ENCODE results near the gene WDSUB1. TPM values are rescaled to one million over a fixed set of nuclear protein-coding genes. Genes with fewer than 3 reads are reported as not detected.

The WDSUB1 gene
- total RNA-seq, 1 experiment from 2014 or later = 7.4 TPM

DNA sequence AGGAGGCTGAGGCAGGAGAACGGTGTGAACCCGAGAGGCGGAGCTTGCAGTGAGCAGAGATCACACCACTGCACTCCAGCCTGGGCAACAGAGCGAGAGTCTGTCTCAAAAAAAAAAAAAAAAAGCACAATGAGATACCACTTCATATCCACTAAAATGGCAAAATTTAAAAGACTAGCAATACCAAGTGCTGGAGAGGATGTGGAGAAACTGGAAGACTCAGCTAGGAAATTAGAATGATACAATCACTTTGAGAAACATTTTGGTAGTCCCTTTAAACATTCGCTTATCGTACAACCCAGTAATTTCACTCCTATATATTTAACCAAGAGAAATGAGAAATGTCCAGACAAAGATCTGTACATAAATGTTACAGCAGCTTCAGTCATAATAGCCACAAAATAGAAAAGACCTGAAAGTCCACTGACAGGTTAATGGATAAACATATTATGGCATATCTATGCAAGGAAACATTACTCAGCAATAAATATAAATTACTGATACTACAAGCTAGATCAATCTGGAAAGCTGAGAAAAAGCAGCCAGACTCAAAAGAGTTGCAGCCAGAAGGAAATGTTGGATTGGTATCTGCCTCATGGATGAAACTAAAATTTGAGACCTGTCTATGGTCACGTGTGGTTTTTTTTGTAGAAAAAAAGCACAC lies 40.0 kb downstream of the WDSUB1 start:
- DNase-seq = no peak
- H3K36me3 ChIP-seq (replicated peaks; ENCODE audit: control insufficient read depth, insufficient read depth, low read length) = no peaks in the 10 kb centered on the region
- no peaks in the 10 kb centered on the region for H3K27me3 ChIP-seq (ENCODE audit: control insufficient read depth, insufficient read depth, low read length)
- H3K4me3 ChIP-seq (ENCODE audit: insufficient read depth, low read depth, low read length) = no peak overlapping the region

GRCh38 chr2:159243529-159243928 lies 43.0 kb downstream of the WDSUB1 start:
- no peaks in the 10 kb centered on the region for H3K36me3 ChIP-seq (replicated peaks; ENCODE audit: control insufficient read depth, insufficient read depth, low read length)

DNA sequence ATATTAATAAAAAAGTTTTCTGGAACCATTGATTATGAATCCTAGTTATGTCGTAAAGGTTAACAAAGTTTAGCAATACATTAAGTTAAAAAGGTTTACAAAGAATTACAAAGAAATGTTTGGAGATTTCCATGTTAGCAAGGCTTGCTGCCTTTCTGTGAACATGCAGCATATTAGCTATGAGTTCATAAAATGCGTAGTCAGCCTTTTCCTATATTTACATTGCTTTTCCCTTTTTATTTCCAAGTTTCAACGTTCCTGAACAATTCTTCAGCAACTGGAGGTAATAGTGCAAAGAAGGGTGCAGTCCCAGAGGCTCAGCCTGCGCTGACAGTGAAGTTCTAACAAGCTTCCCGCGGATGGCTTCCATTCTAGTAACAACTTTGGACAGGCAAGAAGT lies 51.6 kb downstream of the WDSUB1 start:
- no peaks in the 10 kb centered on the region for H3K27me3 ChIP-seq (ENCODE audit: control insufficient read depth, insufficient read depth, low read length)
- H3K36me3 ChIP-seq (replicated peaks; ENCODE audit: control insufficient read depth, insufficient read depth, low read length) = no peaks in the 10 kb centered on the region
- DNase-seq = no peak
- no peak overlapping the region for H3K4me3 ChIP-seq (ENCODE audit: insufficient read depth, low read depth, low read length)

More at GRCh38 chr2:159243529-159243928, 43.0 kb downstream of the WDSUB1 start:
- DNase-seq = no peak
- H3K4me3 ChIP-seq (ENCODE audit: insufficient read depth, low read depth, low read length) = no peak overlapping the region
- no peaks in the 10 kb centered on the region for H3K27me3 ChIP-seq (ENCODE audit: control insufficient read depth, insufficient read depth, low read length)

DNA sequence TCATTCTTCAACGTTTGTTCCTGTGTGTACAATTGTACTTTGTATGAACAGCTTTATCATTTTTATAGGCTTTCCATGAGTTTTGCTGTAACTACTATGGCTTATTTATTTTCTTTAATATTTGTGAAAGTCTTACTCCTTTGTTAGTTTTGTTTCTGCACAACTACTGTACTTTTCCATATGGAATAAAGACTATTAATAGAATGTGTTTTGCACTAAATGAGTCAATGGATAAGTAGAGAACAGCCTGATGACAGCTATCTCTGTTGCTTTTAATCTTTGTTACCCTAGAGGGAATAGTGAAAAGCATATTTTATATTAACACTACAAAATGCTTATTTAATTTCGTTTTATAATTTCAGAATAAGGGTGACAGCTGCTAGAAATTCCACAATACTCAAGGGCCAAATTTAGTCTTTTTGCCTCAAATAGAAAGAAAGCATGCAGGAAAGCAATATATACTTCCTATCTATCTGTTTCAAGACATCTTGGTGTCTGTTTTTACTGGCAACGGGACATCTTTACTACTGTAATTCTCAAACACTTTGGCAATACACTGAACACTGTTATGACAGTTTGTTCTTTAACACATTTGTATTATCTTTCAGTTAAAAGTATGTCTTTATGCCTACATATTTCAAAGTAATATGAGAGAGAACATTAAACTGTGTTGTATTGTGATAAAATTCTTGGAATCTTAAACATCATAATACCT lies 53.9 kb downstream of the WDSUB1 start:
- DNase-seq = no peak
- no peaks in the 10 kb centered on the region for H3K36me3 ChIP-seq (replicated peaks; ENCODE audit: control insufficient read depth, insufficient read depth, low read length)
- H3K4me3 ChIP-seq (ENCODE audit: insufficient read depth, low read depth, low read length) = no peak overlapping the region
- no peaks in the 10 kb centered on the region for H3K27me3 ChIP-seq (ENCODE audit: control insufficient read depth, insufficient read depth, low read length)

- no peak for DNase-seq
- Histone ChIP-seq H3K4me3 (ENCODE audit: insufficient read depth, low read depth, low read length) (no peak overlapping the region), H3K27me3 (ENCODE audit: control insufficient read depth, insufficient read depth, low read length) (no peaks in the 10 kb centered on the region), H3K36me3 (replicated peaks; ENCODE audit: control insufficient read depth, insufficient read depth, low read length) (no peaks in the 10 kb centered on the region)
Observed at GRCh38 chr2:159230145-159230877, 56.2 kb downstream of the WDSUB1 start.

- Histone ChIP-seq H3K27me3 (ENCODE audit: control insufficient read depth, insufficient read depth, low read length) (no peaks in the 10 kb centered on the region), H3K36me3 (replicated peaks; ENCODE audit: control insufficient read depth, insufficient read depth, low read length) (no peaks in the 10 kb centered on the region), H3K4me3 (ENCODE audit: insufficient read depth, low read depth, low read length) (no peak overlapping the region)
- DNase-seq = no peak
Observed at GRCh38 chr2:159229476-159230144, 56.9 kb downstream of the WDSUB1 start.

GRCh38 chr2:159228081-159228581 lies 58.4 kb downstream of the WDSUB1 start:
- no peaks in the 10 kb centered on the region for H3K36me3 ChIP-seq (replicated peaks; ENCODE audit: control insufficient read depth, insufficient read depth, low read length)
- no peaks in the 10 kb centered on the region for H3K27me3 ChIP-seq (ENCODE audit: control insufficient read depth, insufficient read depth, low read length)
- DNase-seq = no peak
- no peak overlapping the region for H3K4me3 ChIP-seq (ENCODE audit: insufficient read depth, low read depth, low read length)

GRCh38 chr2:159227467-159227866 lies 59.0 kb downstream of the WDSUB1 start:
- DNase-seq = no peak
- H3K4me3 ChIP-seq (ENCODE audit: insufficient read depth, low read depth, low read length) = no peak overlapping the region
- no peaks in the 10 kb centered on the region for H3K36me3 ChIP-seq (replicated peaks; ENCODE audit: control insufficient read depth, insufficient read depth, low read length)
- H3K27me3 ChIP-seq (ENCODE audit: control insufficient read depth, insufficient read depth, low read length) = no peaks in the 10 kb centered on the region

DNA sequence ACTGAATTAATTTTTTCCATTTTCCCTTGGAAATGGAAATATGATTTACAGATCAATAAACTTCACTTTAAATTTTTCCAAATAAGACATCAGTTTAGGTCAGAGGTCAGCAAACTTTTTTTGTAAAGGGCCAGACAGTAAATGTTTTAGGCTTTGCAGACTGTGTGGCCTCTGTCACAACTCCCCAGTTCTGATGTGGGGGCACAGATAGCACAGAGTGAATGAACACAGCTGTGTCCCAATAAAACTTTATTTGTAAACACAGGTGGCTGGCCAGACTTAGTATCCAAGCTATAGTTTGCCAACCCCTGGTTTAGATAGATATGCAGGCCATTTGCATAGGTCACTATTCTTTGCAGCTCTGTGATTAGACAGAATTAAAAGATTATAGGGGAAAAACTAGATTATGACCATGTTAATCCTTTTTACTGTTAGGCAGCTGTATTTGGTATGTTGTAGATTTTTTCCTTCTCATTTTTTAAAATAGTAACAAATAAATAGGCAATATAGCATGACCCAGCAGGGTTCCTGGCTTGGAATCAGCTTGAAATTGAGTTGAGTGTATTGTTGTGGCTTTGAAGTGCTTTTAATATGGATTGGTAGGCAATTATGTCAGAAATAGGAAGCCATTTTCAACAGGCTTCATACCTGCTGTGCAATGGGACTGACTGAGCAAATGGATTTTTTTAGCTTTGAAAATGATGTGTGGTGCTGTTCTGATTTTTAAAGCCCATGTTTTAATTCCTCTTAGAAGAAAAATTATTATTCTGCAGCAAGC lies 59.7 kb downstream of the WDSUB1 start:
- Histone ChIP-seq H3K27me3 (ENCODE audit: control insufficient read depth, insufficient read depth, low read length) (no peaks in the 10 kb centered on the region), H3K4me3 (ENCODE audit: insufficient read depth, low read depth, low read length) (no peak overlapping the region), H3K36me3 (replicated peaks; ENCODE audit: control insufficient read depth, insufficient read depth, low read length) (no peaks in the 10 kb centered on the region)
- no peak for DNase-seq

DNA sequence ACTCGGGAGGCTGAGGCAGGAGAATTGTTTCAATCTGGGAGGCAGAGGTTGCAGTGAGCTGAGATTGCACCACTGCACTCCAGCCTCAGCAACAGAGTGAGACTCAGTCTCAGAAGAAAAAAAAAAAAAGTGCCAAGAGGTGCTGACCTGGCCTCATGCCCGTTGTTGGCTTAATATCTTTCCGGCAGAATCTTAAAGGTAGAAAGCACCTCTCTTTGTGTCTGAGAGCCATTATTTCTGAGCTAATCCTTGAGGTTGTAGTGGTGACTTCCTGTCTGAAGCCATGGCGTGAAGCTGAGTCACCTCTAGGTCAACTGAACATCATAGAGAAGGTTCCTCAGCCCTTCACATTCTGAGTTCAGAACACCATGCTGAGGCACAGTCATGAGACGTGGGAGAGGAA lies 60.4 kb downstream of the WDSUB1 start:
- no peak overlapping the region for H3K4me3 ChIP-seq (ENCODE audit: insufficient read depth, low read depth, low read length)
- no peaks in the 10 kb centered on the region for H3K36me3 ChIP-seq (replicated peaks; ENCODE audit: control insufficient read depth, insufficient read depth, low read length)
- no peak for DNase-seq
- no peaks in the 10 kb centered on the region for H3K27me3 ChIP-seq (ENCODE audit: control insufficient read depth, insufficient read depth, low read length)

GRCh38 chr2:159225025-159226016 lies 61.2 kb downstream of the WDSUB1 start:
- no peaks in the 10 kb centered on the region for H3K36me3 ChIP-seq (replicated peaks; ENCODE audit: control insufficient read depth, insufficient read depth, low read length)
- no peaks in the 10 kb centered on the region for H3K27me3 ChIP-seq (ENCODE audit: control insufficient read depth, insufficient read depth, low read length)
- no peak for DNase-seq
- no peak overlapping the region for H3K4me3 ChIP-seq (ENCODE audit: insufficient read depth, low read depth, low read length)

DNA sequence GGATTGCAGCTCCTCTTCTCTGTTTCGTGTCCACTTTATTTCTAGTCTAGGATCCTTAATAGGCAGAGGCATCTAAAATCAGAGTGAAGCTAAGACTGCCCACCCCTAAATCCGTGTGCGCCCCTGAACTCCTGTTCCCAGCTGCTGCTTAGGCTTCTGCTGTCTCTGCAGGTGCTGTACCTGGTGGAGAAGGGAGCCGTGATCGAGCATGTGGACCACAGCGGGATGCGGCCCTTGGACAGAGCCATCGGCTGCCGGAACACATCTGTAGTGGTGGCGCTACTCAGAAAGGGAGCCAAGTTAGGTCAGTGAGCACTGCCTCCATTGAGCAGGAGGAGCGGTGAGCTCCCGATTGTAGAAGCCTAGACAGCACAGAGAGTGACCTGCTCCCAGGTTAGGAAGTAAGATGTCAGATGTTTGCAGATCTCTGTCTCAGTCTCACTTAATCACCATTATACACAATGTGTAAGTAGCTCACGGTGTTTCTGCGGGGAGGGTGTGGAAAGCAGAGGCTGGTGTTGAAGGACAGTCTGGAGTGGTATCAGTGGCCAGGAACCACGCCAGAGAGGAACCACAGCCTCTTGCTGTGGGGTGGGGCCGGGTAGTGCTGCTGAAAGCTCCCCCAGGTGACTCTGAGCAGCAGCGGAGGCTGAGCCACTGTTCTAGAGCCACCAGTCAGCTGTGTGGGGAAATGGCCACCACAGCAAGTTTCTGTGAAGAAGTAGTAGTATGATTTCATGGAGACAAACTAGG lies 62.3 kb downstream of the WDSUB1 start:
- DNase-seq = no peak
- no peaks in the 10 kb centered on the region for H3K36me3 ChIP-seq (replicated peaks; ENCODE audit: control insufficient read depth, insufficient read depth, low read length)

More for the DNA sequence above, 62.3 kb downstream of the WDSUB1 start:
- Histone ChIP-seq H3K27me3 (ENCODE audit: control insufficient read depth, insufficient read depth, low read length) (no peaks in the 10 kb centered on the region), H3K4me3 (ENCODE audit: insufficient read depth, low read depth, low read length) (no peak overlapping the region)
